H1 (cell line): ENCODE measurements around the gene OPCML.

Experiments used
- EP300 ChIP-seq, 2 experiments: IDR thresholded peaks; 1 replicate in 1 of 2; 2 replicates in 1 of 2; pipeline ENCODE4 v1.6.1; 2011 to 2012; ENCODE audit warnings: low read depth in 2 of 2, low read length in 2 of 2, mild to moderate bottlenecking in 2 of 2, borderline replicate concordance in 1 of 2, inconsistent platforms in 1 of 2, moderate library complexity in 1 of 2
- EZH2 ChIP-seq: fragments of 200-600 bp; sonication (generic); IDR thresholded peaks from 2 replicates; pipeline ENCODE4 v1.7.1; 2012; ENCODE audit warnings: low read depth, mild to moderate bottlenecking, moderate library complexity, low read length, inconsistent platforms; ENCODE audit not compliant: severe bottlenecking
- GABPA ChIP-seq: IDR thresholded peaks from 2 replicates; pipeline ENCODE4 v1.6.1; 2011; ENCODE audit warnings: mild to moderate bottlenecking, low read length, moderate library complexity, borderline replicate concordance; ENCODE audit not compliant: insufficient read depth
- HDAC6 ChIP-seq: IDR thresholded peaks from one replicate; pipeline ENCODE4 v1.7.1; 2012; ENCODE audit warnings: low read depth, mild to moderate bottlenecking, inconsistent platforms, low read length, moderate library complexity
- PHF8 ChIP-seq: fragments of 200-600 bp; sonication (generic); conservative IDR thresholded peaks from 2 replicates; pipeline ENCODE4 v1.7.1; 2012; ENCODE audit warnings: low read depth, mild to moderate bottlenecking, inconsistent platforms, low read length, moderate library complexity
- POLR2A ChIP-seq, 2 experiments: IDR thresholded peaks; 1 replicate in 1 of 2; 2 replicates in 1 of 2; pipeline ENCODE4 v1.6.1; 2011; ENCODE audit warnings: low read depth in 2 of 2, low read length in 2 of 2, mild to moderate bottlenecking in 2 of 2; ENCODE audit errors: control extremely low read depth in 1 of 2
- POLR2AphosphoS5 ChIP-seq: IDR thresholded peaks from 2 replicates; pipeline ENCODE4 v1.6.1; 2011; ENCODE audit warnings: low read depth, low read length
- RFX5 ChIP-seq: IDR thresholded peaks from 2 replicates; pipeline ENCODE4 v1.6.1; 2011; ENCODE audit warnings: low read depth, low read length, improper control_type of control experiment, borderline replicate concordance
- TAF1 ChIP-seq: IDR thresholded peaks from 2 replicates; pipeline ENCODE4 v1.6.1; 2011; ENCODE audit warnings: mild to moderate bottlenecking, low read depth, low read length
- TF ChIP-seq, protein P1 (sequence below), 3 experiments: IDR thresholded peaks; 1 replicate in 2 of 3; 2 replicates in 1 of 3; pipeline versions ENCODE4 v1.5.1 to v1.6.1; 2011; ENCODE audit warnings: low read length in 3 of 3, mild to moderate bottlenecking in 3 of 3, inconsistent platforms in 2 of 3, low read depth in 1 of 3, moderate library complexity in 1 of 3; ENCODE audit not compliant: insufficient read depth in 1 of 3; ENCODE audit errors: control extremely low read depth in 1 of 3
- TF ChIP-seq, protein P2 (sequence below): IDR thresholded peaks from 2 replicates; pipeline ENCODE4 v1.6.1; 2012; ENCODE audit warnings: inconsistent platforms

DNA sequence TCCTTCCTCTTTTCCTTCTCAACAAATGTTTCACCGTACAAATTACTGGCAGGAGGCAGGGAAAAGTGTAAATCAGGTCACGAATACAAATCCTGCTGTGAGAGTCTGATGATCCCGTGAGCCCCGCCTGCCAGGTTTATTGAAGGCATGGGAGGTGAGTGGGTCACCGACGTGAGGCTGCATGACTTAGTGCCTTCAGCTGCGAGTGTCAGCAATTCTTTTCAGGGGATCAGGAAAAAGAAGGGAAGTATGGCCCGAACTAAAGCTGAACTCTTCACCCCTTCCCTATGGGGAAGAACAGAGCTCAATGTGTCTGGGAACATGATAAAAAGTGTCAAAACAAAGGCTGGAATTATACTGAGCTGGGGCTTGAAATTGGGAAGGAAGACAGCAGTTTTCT is 166.2 kb downstream of the OPCML start:
- TF ChIP-seq, protein P1, sequence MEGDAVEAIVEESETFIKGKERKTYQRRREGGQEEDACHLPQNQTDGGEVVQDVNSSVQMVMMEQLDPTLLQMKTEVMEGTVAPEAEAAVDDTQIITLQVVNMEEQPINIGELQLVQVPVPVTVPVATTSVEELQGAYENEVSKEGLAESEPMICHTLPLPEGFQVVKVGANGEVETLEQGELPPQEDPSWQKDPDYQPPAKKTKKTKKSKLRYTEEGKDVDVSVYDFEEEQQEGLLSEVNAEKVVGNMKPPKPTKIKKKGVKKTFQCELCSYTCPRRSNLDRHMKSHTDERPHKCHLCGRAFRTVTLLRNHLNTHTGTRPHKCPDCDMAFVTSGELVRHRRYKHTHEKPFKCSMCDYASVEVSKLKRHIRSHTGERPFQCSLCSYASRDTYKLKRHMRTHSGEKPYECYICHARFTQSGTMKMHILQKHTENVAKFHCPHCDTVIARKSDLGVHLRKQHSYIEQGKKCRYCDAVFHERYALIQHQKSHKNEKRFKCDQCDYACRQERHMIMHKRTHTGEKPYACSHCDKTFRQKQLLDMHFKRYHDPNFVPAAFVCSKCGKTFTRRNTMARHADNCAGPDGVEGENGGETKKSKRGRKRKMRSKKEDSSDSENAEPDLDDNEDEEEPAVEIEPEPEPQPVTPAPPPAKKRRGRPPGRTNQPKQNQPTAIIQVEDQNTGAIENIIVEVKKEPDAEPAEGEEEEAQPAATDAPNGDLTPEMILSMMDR (IDR thresholded peaks at IDR 0.05; ENCODE audit: control extremely low read depth in 1 of 3, insufficient read depth in 1 of 3, low read depth in 1 of 3, low read length in 3 of 3), result no peak
- TF ChIP-seq EZH2 (no peak), GABPA (no peak), TAF1 (no peak), HDAC6 (no peak), RFX5 (no peak), POLR2A (IDR thresholded peaks at IDR 0.05; ENCODE audit: control extremely low read depth in 1 of 2, low read depth in 2 of 2, low read length in 2 of 2) (no peak), POLR2AphosphoS5 (no peak), EP300 (IDR thresholded peaks at IDR 0.05; ENCODE audit: borderline replicate concordance in 1 of 2, low read depth in 2 of 2, low read length in 2 of 2) (no peak), PHF8 (no peak)
- TF ChIP-seq, protein P2, sequence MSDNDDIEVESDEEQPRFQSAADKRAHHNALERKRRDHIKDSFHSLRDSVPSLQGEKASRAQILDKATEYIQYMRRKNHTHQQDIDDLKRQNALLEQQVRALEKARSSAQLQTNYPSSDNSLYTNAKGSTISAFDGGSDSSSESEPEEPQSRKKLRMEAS, result no peak
